HG02852 (cell line): Measurements from ENCODE around the gene NUP210.

Source experiments
- ATAC-seq: cut with Tn5 transposase; IDR thresholded peaks from one replicate; pipeline ENCODE4 v1.9.1; 2021; ENCODE audit warnings: mild to moderate bottlenecking, moderate library complexity; ENCODE audit not compliant: unreplicated experiment

Gene NUP210

DNA sequence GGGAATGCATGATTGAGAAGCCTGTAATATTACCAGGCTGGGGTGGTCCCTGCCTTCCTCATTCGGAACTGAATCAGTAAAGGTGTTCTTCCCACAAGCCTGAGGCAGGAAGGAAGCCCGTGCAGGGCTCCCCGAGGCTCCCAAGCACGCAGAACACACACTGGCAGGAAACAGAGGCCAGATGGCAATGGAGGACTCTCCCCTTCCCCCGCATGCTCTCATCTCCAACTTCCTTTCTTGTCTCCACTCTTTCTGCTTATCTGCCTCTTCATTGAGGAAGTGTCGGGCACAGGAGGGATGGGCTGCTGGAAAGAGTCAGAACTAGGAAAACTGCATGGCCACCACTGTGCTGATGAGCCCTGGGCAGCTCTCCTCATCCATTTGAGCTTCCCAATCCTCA is 123.5 kb downstream of the NUP210 start:
- ATAC-seq, result no peak

DNA sequence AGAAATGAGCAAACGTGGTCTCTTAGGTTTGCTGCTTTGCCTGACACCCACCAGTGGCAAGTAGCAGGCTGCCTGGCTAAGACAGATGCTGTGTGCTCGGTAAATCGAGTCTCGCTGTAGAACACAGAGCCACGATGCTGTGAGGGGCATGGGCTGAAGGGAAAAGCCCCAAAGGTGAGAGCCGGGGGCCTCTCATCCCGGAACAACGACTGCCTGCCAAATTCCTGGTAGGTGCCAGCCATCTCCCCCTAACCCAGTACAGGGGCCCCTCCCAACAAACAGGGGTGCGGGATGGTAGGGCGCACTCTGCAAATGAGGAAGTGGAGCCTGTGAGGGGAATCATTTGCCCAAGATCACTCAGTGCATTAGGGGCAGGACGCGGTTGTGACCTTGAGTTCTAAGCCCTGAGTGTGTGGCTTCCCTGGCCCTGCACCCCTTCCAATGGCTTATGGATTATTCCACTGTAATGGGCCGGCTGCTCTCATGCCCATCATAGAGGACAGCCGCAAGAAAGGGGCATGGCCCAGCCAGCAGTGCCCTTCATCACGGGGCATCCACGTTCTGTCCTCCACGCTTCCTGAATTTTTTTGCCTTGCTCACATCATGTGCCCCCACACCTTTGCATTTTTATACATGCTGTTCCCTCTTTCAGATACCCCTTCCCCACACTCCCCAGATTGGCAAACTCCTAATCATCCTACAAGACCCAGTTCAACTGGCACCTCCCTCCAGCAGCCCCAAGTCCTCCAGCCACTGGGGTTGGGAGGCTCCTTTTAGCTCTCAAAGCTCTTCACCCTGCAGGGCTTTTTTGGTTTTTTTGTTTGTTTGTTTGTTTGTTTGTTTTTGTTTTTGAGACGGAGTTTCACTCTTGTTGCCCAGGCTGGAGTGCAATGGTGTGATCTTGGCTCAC is 125.4 kb downstream of the NUP210 start:
- no peak for ATAC-seq

DNA sequence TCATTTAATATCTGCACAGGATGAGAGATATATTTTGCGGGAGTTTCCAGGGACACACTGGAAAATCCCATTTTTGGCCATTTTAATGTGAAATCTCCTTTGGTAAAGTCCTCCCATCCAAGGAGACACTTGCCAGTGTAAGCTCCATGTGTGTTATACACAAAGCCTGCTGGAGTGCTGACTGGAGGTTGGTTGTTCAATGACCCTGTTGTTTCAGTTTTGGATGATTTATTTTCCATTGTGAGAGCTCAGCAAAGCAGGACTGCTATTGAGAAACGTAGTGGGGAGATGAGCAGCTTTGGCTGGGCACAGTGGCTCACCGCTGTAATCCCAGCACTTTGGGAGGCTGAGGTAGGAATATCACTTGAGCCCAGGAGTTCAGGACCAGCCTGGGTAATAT is 127.7 kb downstream of the NUP210 start:
- no peak for ATAC-seq

DNA sequence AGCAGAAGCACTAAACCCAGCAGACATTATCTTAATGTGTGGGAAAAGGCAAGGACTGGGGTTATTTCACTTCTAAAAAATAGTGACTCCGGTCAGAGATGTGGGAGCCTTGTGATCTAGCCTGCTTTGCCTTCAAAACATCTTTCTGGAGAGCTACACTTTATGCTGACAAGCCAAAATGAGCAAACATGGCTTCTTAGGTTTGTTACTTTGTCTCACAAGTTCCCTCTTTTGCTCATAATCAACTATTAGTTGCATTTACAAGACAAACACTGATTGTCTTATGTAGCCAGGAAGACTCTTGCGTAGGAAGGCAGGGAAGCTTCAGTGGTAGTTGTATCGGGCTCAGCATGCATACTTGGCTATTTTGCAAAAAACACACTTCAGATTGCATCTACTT is 129.2 kb downstream of the NUP210 start:
- ATAC-seq, result no peak

DNA sequence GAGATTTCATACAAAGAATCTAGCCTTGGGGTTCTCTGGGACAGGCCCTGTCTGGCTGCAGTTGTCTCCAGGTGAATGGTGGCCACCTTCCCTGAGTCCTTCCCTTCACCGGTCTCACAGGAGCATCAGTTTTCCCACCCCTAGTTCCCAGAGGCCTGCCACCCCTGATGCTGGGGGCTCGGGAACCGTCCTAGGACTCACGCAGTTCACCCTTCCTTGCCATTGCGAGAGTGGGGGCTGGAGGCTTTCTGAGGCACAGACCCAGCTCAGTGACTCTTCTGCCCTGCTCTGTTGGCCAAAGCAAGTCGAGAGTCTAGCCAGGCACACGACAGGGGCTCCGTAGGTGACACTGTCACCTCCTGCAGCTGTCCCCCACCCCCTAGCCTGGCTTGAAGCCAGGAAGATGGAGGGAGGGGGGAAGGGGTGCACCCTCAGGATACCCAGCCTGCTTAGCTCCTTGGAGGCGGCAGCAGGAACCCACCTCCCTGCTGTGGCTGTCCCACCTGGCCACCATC is 130.3 kb downstream of the NUP210 start:
- no peak for ATAC-seq

DNA sequence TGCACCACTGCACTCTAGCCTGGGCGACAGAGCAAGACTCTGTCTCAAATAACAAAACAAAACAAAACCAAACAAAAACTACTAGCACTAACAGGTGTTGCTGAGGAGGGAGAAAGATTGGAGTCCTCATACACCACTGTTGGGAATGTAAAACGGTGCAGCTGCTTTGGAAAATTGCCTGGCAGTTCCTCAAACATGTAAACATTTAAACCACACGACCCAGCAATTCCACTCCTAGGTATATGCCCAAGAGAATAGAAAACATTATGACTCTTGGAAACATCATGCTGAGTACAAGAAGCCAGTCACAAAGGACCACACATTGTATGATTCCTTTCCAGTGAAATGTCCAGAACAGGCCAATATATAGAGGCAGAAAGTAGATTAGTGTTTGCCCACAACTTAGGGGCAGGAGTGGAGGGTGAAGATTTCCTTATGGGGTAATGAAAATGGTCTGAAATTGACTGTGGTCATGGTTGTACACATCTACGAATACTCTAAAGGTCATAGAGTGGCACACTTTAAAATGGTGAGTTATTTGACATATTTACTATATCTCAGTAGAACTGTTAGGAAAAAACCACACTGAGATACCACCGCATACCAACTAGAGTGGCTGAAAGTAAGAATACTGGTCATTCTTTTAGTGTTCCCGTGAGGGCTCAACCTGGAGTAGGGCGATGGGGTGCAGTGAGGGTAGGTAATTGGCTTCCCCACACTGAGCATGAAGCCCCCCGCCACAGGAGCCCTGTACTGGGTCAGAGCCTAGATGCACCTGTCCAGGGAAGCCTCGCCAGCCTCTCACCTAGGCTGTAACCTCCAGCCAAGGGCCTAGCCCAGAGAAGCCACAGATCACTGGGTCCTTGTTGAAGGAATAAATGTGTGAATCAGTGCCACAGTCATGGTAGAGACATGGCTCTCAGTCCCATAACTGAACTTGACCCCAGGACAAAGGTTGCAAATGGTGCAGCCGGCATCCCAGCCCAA is 131.1 kb downstream of the NUP210 start:
- no peak for ATAC-seq

DNA sequence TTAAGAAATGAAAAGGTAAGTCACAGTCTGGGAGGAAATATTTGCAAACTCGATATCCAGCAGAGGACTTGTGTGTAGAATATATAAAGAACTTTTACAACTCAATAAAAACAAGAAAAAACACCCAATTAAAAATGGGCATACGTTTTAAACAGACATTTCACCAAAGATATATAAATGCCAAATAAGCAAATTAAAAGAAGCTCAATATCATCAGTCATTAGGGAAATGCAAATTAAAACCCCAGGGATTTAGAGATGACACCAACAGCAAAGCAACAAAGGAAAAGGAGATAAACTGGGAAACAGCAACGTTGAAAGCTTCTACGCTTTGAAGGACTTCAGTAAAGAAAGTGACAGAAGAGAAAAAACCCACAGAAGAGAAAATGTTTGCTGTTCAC is 132.3 kb downstream of the NUP210 start:
- ATAC-seq, result no peak

DNA sequence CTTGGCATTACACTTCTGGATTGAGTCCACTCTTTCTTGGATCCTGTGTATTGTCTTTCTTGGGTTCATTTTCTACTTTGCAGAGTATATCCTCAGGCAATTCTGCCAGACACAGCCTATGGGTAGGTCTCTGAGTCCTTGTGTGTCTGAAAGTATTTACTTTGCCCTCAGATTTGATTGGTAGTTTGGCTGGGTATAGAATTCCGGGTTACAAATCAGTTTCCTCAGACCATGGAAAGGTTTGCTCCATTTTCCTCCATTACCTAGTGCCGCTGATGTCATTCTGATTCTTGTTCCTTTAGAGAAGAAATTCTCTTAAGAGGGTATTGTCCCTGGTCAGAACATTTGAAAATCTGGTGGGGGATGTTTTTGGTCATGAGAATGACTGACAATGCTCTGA is 133.2 kb downstream of the NUP210 start:
- no peak for ATAC-seq

DNA sequence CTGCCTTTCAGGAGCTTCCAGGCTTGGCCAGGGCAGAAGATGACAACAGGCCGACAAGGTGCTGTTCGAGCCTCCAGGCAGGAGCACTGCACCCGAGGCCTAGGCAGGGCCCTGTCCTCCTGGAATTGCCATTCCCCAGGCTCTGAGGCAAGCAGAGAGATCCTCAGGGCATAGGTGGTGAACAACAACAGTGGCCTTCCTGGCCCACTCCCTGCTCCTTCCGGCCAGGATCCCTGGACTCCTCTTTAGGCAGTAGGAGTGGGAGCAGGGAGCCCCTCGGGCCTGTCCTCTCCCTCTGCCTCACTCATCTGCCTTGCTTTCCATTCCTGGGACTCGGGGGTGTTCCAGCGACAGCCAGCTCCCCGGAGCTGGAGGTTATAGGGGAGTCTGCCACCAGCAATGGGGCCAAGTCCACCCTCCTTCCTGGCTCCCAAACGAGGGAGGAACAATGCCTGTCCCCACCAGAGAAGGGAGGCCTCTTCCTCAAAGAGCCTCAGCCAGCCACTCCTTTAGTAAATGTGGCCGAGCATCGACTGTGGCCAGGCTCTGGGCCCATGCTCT is 135.0 kb downstream of the NUP210 start:
- no peak for ATAC-seq

DNA sequence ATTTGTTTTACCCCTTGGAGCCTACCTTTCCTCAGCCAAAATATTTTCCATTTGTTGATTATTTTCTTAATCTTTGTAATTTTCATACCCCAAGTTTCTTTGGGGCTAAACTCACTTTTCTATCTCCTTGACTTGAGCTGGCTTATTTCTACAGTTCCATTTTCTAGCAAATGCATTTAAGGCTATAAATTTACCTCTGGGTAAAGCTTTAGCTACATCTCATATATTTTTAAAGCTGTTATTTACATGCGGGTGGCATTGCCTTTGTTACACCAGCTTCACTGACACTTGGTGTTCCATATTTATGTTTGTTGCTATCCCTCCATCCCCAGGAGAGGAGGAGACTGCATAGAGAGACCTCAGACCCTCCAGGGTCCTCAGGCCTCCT is 136.3 kb downstream of the NUP210 start:
- no peak for ATAC-seq

DNA sequence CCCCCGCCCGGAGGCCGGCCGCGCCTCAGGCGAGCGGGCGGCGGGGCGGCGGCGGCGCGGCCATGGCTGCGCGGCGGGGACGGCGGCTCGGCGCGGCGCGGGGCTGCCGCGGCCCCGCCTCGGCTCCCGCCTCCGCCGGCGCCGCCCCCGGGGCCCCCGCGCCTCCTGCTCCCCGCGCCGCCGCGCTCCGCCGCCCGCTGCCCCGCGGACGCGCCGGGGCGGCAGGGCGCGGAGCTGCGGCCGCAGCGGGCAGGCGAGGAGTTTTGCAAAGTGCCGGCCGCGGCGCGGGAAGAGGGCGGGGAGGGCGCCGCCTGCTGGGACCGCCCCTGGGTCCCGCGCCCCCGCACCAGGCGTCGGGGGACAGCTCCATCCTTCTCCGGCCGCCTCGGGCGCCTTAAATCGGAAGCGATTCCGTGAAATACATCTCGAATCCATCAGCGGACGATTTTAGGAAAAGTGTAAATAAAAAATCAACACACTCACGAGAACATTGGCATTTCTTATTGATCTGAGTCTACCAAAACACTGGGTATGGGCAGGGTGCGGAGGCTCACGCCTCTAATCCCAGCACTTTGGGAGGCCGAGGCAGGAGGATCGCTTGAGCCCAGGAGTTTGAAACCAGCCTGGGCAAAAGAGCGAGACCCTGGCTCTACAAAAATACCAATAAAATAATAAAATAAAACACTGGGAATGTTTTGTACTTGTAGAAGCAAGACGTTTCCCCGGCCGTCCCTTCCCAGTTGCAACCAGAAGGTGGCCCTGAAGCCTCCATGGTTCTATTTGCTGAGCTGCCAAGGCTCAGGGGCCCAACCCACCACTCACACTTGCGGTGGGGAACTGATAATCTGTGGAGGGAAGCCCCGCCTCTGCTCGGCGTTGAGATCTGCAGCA is 136.9 kb downstream of the NUP210 start:
- no peak for ATAC-seq

DNA sequence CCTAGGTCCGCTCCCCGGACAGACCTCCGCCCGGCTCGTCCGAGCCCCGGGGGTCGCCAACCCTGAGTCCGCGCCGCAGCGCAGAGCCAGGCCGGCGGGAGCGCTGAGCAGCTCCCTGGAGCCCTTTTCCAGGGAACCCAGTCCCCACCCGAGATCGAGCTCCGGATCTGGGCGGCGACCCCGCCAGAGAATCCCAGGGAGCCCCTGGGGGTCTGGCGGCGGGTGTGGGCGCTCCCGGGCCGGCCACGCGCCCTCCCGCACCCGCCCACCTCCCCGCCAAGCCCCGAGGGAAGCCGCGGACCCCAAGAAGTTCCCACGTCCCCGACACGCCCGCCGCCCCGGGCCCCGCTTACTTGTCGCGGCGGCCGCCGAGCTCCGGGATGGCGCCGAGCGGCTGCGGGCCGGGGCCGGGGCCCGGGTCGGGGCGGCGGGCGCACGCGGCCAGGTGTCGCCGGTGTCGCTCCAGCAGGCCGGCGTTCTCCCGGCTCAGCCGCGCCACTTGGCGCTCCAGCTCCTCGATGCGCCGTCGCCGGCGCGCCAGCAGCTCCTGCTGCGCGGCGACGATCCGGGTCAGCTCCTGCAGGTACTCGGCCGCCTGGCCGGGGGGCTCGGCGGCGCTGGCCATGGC is 137.7 kb downstream of the NUP210 start:
- no peak for ATAC-seq

DNA sequence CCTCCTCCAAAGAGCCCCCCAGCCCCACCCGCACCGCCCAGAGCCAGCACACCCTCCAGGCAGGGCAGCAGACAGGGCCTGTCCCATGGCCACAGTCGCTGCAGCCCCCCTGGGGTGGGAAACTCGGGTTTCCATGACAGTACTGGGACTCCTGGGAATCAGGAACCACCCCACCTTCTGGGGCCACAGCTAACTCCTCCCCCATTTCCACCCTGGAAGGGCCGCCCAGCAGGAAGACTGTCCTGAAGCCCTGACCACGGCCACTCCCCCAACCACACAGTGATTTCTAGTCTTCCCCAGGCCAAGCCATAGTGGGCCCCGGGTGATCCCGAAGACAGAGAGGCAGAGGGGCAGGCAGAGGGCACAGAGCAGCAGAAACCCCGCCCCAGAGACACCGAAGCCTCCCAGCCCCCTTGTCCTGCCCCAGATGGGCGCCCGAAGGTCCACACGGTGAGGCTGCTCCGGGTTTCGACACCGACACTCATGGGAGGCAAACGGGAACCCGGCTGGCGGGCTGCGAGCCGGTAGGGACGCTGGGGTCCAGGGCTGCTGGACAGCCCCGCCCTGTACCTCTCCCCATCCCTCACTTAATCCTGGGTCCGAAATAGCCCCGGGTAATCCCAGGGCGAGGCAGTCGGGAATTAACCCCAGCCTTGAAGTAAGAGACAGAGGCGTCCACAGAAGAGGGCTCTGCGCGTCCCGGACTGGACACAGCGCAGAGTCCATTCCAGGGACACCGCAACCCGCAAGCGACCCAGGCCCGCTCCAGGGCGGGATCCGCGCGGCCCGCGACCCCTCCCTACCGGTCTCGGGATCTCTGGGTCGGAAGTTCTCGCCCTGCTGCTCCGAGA is 138.4 kb downstream of the NUP210 start:
- no peak for ATAC-seq

DNA sequence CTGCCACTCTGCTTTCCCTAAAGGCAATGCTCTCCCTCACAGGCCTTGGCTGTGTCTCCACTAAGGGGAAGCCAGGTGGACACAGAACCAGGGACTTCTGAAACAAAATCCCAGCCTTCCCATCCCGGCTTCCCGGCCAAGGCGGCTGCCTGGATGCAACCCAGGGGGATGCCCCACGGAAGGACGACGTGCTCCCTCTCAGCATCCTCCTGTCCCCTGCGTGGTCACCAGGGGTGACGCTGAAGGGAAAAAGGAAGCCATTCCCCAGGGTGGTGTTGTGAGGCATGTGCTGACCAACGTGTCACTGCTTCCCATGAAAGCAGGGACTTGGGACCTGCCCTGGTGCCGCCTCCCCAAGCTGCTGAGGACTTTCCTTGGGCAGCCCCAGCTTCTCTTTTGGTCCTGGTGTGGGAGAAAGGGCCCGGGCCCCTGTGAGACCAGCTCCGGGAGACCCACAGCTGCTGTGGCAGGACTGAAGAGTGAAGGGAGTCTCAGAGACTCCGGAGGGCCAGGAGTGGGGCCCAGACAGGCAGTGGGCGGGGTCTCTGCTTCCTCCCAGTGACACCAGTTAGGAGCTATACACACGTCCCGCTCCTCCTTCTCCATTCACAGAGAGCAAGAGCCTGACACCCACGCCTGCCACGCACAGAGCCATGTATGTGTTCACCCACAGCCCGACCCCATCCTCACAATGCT is 139.2 kb downstream of the NUP210 start:
- ATAC-seq, result no peak

DNA sequence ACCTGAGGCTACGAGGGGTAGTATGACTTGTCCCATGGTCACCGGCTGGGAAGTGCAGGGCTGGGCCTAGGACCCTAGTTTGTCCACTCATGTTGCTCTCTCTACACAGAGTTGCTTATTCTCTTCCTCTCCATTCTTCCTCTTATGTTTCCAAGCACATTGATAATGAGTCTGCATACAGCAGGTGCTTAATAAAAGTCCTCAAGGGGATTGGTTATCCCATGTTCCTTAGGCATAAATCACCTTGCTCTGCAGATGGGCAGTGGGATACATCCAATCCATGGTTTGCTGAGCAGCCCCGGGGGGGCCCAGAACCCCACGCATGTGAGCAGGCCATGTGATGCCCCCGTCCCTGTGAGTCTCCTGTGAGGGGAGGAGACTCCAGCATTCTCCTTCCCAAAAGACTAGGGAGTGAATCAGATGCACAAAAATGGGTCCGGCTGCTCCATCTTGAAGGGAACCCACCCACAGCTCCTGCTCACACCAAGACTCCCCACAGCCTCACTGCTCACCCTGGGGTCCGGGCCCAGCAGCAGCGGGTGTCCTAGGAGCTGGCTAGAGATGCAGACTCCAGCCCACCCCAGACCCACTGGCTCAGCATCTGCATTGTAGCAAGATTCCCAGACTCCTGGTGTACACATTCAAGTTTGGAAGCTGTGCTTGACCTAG is 139.9 kb downstream of the NUP210 start:
- no peak for ATAC-seq

DNA sequence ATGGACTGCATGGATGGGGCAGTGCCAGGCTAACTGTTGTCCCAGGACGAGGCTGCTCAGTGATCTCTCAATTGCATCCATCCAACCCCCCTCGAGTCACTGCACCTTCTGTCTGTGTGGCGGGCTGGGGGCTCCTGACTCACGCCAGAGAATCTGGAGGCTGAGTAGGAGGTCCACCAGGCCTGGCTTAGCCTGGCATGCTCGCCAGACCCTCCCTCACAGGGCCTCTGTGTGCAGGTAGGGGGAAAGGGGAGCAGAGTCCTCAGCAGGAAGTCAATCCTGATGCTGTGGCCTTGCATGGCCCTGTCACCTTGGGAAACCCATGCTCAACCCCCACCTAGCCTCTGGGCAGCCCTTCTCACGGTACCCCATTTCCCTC is 140.6 kb downstream of the NUP210 start:
- no peak for ATAC-seq

DNA sequence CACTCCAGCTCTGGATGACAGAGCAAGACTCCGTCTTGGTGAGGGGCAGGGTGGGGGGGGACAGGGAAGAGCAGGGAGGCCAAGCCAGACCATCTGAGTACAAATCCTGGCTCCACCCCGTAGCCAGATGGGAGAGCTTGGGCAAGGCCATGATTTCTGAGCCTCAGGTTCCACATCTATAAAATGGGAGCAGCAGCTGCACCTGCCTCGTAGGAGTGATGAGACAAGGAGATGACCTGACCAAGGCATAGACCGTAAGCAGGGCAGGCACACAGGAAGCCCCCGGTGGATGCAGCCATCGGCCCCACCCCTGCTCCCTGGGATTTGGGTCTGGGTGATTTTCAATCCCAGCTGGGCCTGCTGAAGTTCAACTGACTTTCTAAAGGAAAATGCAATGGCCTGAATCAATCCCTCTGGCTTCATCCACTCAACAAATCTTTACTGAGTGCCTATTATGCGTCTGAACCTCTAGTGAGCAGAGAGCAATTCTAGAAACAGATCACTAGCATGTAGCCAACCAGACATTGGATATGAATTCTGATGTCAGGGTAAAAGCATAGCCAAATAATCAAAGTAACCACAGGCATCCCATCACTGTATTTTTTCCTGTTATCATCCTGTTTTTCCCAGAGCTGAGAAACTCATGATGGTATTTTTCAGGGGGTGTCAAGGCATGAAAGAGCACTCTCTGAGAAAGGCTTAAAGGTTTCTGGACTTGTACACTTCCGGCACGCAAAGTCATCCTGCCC is 141.2 kb downstream of the NUP210 start:
- no peak for ATAC-seq
